GM19240 (cell line): ENCODE results near the gene DNAJC5.
A peak's percentile ranks its signal among the peaks of the same experiment; 100 is the strongest.

Source experiments
- DNase-seq: peaks from one replicate; pipeline ENCODE4 v3.0.0; 2011; ENCODE audit warnings: low spot score; ENCODE audit not compliant: insufficient read length

Gene DNAJC5

DNA sequence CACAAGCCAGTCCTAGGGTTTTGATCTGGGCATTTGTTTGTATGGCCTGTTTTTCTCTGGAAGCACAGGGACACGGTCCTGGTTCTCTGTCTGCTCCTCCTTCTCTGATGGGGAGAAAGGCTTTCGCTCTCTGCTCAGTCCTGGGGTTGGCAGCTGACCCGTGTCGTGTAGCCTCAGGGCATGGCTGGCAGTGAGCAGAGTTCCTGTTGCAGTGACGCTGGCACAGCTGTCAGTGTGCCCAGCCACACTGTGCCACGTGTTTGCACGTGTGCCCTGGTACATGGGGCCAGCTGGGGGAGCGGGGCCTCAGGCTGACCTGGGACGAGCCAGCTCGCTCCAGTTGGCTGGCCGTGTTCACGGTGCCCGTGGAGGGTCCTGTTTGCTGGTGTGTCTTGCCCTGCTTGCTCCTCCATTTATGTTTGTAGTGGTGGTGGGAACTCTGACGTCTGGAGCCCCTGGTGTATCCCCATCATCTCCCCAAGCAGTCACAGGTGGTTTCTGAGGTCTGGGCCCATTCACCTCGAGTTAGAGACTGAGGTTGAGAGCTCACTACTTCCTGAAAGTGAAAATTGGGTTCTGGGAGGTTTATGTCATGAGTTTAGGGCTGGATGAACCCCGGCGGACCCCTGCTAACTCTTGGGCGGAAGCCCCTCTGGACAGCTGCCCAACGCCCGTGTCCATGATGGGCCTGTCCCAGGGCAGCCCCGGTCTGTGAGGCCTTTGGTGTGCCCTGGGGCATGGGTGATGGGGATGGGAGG, 10.2 kb upstream of the DNAJC5 start:
- DNase-seq = no peak

DNA sequence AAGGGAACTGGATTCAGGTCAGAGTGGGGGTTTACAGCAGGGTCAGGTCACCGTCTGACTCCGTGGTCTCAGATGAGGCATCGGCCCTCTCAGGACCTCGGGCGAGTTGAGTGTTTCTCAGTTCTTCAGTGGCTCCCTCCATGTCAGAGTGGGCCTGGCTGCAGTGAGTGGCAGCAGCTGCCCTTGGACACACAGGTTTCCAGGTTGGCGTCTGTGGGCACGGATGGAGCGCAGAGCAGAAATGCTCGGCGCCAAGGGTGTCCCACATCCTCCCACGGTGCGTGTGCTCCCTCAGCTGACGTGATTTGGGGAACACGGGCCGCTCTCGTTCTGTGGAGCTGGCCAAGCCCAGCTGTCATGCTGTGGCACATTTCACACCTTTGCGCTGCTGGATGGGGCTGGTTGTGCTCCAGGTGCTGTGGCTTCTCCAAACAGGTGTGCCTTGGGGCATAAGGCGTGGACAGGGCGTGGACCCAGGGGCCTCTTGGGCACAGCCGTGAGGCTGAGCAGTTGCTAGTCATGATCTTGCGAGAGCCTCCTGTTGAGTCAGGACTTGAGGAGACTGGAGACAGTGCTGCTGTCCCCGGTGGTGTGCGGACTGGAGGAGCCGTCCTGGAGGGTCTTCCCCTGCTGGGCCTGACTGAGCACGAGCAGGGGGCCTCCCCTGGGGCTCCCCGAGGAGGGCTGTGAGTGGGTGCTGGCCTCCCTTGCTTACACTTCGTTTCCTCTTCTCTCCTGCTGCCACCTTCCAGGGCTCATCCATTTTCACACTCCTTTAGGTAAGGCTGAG, 9.5 kb upstream of the DNAJC5 start:
- DNase-seq = no peak

DNA sequence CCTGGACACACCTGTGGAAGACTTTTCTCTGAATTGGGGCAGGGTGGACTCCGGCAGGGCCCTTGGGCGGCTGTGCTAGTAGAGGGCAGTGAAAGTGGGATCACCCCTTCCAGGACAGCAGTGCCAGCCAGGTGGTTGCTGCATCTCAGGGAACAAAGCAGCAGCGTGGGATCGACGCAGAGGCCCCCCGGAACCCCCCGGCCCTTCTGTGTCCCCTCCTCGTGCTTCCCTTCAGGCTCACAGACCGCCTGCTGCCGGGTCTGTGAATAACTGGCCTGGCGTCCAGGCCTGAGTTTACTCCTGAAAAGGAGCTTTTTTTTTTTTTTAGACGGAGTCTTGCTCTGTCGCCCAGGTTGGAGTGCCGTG, 8.9 kb upstream of the DNAJC5 start:
- DNase-seq = no peak

DNA sequence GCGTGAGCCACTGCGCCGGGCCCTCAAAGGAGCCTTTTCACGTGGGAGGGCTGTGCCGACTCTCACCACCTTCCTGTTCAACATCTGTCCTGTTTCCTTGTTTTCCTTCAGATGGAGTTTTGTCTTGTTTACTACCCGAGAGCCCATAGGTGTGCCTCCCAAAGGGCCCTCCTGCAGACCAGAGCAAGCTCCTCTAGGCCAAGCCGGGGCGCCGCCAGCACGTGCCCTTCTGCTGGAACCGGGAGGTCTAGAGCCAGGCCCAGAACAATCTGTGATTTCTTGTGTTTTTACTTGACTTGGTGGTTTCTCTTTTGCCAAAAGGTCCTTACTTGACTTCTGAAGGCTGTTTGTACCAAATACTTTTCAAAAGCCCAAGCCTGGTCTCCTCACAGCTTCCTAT, 8.0 kb upstream of the DNAJC5 start:
- DNase-seq = no peak

DNA sequence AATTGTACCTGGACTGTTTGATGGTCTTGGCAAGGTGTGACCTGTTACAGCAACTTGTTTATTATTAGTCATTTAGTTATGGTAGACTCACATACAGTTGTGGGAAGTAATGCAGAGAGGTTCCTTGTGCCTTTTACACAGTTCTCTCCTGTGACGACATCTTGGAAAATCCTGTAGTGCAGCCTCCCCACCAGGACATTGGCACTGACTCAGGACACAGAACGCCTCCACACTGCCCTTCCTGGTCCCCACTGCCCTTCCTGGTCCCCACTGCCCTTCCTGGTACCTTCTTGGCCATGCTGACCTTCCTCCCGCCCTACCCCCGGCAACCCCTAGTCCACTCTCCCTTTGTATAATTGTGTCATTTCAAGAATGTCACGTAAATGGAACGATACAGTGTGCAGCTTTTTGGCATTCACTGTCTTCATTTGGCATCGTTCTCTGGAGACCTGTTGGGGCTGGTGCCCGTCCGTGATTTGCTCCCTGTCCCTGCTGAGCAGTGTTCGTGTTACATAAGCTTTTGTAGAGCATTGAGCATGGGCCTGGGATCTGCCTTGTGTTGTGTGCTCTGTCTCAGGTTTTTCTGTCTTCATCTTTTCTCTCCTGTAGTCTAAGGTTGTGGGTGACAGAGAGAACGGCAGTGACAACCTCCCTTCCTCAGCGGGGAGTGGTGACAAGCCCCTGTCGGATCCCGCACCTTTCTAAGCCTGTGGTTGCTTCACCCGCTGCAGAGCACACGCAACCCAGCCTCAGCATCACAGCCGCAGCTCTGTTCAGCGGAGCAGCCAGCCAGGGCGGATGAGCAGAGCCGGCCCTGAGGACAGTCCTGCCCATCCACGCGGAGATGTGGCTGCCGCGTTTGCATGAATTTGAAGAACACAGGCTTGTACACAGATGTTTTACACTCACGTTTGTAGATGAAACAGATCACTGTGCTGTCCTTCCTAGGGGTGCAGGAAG, 5.4 kb upstream of the DNAJC5 start:
- no peak for DNase-seq

DNA sequence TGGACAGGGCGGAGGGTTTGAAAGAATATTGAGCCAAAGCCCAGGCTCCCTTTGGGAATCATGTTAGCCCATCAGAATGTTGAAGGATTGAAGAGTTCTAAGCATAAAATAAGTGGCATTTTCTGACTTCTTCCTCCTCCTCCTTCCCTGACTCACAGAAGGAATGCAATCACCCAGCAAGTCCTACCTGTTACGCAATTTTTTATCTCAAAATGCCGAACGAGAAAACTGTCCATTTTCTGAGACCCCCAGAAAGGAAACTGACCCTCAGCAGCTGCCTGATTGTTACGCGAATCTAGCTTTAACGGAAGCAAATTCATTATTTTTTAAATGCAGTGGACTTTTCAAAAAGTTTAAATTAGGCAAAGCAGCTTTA, 4.7 kb upstream of the DNAJC5 start:
- no peak for DNase-seq

DNA sequence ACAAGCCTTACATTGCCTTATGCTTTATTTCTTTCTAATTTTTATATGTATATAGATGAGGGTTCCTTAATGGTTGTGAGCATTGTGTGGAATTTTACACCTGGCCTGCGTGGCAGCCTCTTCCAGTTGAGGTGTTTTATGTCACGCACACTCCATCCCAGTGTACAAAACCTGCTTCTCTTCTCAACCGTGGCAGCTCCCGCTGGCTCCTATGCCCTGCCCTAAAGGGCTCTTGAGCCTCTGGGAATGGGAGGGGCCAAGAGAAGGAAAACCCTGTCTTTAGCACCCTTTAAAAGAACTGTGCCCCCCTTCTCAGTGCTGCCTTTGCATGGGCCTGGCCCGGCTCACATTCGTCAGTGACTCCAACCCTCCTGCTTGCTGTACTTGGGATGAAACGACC, 4.3 kb upstream of the DNAJC5 start:
- DNase-seq = no peak

DNA sequence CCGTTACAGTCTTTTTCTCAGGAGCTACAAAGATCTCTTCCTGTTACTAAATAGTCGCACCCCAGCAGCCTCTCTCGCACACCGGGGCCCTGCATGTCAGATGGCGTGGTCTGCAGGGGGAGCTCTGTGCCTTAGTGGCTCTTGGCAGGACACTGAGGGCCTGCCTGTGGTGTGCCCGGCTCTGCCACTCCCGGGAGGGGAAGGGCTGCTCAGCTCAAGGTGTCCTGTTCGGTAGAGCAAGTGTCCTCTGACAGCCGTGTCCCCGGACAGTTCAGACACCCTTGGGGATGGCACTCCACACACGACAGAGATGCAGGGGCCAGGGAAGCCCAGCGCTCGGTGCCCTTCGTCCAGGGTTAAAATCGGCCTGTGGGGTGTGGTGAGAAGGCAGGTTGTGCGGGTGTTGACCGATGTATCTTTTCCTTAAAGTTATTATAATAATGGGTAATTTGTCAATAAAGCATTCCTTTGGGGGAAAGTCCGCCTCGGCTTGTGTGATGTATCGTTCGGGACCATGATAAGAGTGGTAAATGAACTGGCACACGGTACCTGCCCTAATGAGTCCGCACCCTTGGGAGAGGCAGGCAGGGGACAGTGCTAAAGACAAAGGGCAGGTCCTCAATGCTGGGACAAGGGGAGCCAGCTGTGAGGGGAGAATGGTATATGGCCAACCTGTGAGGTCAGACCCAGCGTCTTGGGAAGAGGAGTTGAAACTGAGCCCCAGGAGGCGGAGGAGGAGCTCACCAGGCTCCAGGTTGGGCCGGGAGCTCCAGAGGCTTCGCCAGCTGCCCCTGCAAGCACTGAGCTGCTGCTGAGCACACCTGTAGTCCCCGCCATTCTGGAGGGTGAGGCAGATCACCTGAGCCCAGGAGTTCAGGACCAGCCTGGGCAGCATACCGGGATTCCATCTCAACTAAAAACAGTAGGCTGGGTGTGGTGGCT, 3.6 kb upstream of the DNAJC5 start:
- no peak for DNase-seq

DNA sequence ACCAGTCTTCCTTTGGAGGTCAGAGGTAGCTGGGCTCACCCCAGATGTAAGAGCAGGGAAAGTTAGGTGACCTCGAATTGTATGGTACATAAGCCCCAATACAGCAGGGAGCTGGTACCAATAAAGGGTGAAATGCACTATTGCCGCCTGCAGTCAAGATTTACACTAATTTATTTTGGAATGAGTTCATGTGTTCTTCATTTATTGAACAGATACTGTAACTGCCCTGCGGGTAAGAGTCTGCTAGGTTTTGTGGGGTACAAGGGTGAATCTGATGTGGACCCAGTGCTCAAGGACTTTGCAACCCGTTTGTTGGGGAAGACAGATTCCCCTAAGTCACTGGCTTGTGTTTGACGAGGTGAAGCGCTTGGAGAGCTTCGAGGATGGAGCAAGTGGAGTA, 2.5 kb upstream of the DNAJC5 start:
- no peak for DNase-seq

DNA sequence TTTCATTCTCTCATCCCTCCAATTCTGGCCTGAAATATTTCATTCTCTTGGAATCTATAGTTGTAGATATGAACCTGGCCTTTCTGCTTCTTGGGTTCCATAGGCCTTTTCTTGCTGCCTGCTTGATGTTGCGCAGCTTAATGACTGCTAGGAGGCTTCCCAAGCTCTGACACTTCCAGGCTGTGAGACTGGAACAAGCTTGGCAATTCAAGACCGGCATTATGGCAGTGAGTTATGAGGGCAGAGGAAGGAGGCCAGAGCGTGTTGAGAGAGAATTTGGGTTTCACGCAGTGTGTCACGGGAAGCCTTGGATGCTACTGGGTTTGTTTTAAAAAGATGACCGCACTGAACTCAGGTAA, 948 bp upstream of the DNAJC5 start:
- DNase-seq = no peak

DNA sequence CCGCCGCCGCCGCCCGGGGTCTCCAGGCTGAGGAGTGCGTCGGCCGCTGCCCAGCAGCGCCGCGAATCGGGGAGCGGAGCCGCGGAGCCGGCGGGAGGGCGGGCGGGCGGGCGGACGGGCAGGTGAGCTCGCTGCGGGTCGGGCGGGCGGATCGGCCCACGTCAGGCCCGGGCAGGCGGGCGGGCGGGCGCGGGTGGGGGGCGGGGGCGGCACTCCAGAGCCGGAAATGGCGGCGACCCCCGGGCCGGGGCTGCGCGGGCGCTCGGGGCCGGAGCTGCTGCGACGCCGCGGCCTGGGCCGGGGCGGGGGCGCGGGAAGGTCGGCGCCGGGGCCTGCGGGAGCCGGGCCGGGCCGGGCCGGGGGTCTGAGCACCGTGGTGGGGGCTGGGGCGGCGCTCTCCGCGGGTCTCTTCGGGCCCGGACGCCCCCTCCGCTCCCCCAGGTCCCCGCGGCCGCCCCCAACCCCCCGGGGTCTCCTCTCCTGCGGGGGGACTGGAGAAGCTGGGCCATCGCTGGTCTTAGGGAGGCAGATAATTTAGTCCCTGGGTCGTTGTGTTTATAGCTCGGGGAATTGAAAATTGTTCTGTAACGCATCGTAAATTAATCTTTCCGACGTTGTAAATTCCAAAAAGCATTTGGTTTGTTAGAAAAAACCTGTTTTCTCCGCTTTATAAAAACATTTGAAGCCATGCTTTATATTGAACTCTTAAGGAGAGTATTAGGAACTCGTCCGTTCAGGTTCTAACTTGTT, 451 bp downstream of the DNAJC5 start:
- no peak for DNase-seq

DNA sequence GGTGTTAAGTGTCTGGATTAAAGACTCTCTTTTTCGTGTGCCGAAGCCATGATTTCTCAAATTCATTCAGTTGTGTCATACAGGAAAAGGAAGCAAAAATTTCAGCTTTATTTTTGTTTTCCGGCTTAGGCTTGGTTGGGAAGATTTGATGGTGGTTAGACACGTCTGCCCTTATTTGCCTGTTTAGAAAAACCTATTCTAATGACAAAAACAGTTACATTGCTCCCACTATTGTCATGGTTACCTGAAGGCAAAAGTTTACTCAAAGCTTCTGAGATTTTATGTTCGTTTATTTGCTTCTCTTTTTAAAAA, 982 bp downstream of the DNAJC5 start:
- DNase-seq = no peak

DNA sequence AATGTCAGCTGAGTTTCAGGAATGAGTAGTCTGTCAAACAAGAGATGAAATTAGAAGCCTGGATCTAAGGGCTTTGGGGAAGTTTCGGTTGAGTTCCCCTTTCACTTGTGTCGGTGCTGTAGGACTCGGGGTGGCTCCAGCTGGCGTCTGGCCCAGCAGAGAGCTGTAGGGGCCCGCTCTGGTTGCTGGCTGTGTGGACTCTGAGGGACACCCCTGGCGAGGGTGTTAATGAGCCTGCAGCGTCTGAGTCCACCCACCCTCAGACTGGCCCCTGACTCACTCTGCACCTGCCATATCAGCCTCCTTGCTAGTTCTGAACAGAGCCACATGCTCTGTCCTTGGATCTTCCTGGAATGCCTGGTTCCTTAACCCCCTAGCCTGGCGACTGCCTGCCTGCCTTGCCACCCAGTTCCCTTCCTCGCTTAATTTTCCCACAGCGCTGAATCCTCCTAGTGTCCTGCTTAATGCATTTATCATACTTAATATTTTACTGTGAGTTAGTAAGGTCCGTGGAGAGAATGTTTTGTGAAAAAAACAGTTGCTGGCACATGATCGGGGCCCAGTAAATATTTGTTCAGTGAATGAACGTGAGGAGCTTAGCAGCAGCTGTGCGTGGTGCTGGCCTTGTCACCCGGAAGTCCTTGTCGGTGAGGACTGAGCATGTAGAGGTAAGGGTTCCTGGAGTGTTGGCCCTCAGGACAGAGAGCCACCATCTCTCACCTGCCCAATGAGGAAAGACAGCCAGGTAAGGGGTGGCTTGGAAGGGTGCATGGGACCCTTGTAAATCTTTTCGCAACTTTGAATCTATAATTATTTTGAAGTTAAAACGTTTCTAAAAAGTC, 1.6 kb downstream of the DNAJC5 start:
- DNase-seq = peak; percentile 83

DNA sequence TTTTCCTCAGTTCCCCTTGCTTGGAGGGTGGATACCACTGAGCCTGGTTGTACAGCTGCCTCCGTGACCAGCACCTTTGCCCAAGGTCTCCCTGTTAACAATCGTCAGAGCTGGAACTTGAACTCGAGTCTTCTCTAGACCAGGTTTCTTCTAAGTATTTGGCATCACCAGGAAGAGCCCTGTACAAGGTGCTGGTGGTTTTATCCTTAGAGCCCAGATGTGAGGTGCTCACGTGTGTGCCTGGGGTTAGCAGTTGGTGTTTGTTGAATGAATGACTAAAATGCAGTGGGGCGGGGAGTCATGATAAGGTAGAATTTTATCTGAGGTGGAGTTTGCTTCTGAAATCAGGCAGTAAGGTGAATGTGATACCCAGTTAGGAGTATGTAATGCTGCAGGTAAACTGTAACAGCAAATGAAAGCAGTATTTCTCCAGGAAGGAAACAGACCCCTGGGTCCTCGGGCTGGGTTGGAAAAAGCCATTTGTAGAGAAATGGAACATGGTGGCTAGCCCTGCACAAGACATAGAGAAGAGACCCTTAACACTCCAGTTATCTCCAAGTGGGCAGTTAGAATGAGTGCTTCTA, 3.1 kb downstream of the DNAJC5 start:
- DNase-seq = no peak

DNA sequence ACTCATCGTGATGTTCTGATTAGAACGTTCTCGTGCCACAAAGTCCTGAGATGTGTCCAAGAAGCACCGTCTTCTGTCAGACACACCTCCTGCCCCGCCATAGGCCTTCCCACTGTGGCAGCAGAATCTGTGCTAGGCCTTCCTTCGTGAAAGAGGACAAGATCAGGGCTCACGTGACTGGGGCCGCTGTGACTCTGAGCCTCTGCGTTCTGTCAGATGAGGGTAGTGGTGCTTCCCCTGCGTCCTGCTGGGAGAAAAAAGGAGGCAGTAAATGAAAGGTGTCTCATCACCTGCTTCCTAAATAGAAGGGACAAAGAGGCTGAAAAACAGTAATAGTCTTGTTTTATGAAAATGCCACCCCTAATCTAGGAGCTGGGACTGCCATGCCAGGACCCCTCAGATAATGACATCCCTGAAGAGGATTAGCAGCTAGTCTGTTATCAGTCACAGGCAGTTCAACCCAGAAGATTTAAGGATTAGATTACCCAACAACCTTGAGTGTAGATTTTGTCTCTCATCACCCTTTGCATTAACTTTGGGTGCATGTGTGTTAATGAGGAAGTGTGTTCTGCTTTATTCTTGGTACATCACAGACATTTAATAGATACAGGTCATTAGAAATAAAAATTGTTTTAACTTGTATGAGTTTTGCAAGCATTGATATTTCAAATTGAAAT, 4.1 kb downstream of the DNAJC5 start:
- DNase-seq = no peak

DNA sequence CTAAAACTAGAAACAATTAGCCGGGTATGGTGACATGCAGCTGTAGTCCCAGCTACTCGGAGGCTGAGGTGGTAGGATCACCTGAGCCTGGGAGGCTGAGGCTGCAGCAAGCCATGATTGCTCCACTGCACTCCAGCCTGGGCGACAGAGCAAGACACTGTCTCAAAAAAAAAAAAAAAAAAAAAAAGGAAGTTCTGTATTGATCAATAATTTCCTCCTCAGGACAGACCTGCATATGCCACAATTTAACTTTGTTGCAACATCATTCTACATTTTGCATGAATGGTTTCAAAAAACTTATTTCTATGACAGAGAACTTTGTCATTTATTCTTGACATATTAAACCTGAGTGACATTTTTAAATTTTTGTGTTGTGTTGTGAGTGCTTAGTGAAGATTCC, 5.5 kb downstream of the DNAJC5 start:
- DNase-seq = no peak

DNA sequence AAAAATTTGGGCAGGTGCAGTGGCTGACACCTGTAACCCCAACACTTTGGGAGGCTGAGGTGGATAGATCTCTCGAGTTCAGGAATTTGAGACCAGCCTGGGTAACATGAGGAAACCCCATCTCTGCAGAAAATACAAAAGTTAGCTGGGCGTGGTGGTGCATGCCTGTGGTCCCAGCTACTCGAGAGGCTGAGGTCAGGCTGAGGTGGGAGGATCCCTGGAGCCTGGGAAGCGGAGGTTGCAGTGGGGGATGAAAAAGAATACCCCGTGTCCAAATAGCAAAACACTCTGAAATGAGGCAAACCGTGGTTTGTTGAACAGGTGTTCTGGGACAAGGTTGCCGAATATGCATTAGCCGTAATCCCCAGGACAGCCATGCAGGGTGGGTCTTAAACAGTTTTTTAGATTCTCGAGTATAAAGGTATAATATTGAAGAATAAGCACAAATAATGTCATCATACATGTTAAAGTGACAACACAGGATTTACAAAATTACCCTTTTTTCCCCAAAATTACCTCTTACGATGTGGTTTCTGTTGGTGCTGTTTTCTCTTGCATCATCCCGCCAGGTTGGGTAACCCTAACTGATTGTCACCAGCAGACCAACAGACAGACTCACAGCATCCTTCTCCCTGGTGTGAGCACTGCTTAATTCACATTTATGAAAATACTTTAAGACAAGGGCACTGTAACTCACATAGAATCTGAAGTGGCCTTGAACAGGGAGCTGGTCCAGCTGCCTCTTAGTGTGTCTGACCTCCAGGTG, 9.1 kb downstream of the DNAJC5 start:
- DNase-seq = no peak
